T-helper 1 cell treated with Interleukin-12 subunit alpha and Interleukin-12 subunit beta and Interleukin-4 antibody, amounts not matched to agents 30 μg/mL and 1 μg/mL, for 36 hours (primary cell): ENCODE data around the gene KCNA2.

Experiments used
- H3K27ac Mint-ChIP-seq: one replicate; pipeline ENCODE4 v1.8.0; 2021; ENCODE audit warnings: mild to moderate bottlenecking, mixed read lengths
- H3K27me3 Mint-ChIP-seq: one replicate; pipeline ENCODE4 v1.8.0; 2021; ENCODE audit warnings: low read depth, mixed read lengths
- H3K36me3 Mint-ChIP-seq: one replicate; pipeline ENCODE4 v1.8.0; 2021; ENCODE audit warnings: low read depth, mixed read lengths
- H3K4me1 Mint-ChIP-seq: one replicate; pipeline ENCODE4 v1.8.0; 2021; ENCODE audit warnings: low read depth, mixed read lengths
- H3K4me3 Mint-ChIP-seq: one replicate; pipeline ENCODE4 v1.8.0; 2021; ENCODE audit warnings: mild to moderate bottlenecking, moderate library complexity, mixed read lengths
- H3K9me3 Mint-ChIP-seq: one replicate; pipeline ENCODE4 v1.8.0; 2021; ENCODE audit warnings: mixed read lengths

KCNA2 gene

DNA sequence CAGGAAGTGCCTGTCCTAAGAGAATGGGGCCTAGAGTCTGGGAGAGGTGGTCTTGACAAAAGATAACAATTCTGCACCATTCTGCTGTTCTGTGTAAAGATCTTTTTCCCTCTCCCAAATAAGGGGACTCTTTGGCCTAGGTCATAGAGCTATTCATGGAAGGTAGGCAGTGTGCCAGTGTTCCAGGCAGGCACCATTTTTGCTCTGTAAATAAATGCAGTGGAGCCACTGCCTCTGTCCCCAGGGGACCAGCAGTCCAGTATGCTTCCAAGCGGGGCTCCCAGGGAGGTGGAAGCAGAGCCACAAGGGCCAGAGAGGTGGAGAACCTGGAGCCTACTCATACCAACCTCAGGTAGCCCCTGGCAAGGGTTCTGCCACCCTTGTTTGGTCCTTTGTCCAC is 25.9 kb downstream of the KCNA2 start:
- no peaks in the 10 kb centered on the region for H3K9me3 Mint-ChIP-seq
- H3K27ac Mint-ChIP-seq, result no peak overlapping the region
- no peaks in the 10 kb centered on the region for H3K36me3 Mint-ChIP-seq
- H3K4me3 Mint-ChIP-seq, result no peak overlapping the region
- no peaks in the 10 kb centered on the region for H3K4me1 Mint-ChIP-seq
- peaks cover 37% of the 10 kb centered on the region for H3K27me3 Mint-ChIP-seq

DNA sequence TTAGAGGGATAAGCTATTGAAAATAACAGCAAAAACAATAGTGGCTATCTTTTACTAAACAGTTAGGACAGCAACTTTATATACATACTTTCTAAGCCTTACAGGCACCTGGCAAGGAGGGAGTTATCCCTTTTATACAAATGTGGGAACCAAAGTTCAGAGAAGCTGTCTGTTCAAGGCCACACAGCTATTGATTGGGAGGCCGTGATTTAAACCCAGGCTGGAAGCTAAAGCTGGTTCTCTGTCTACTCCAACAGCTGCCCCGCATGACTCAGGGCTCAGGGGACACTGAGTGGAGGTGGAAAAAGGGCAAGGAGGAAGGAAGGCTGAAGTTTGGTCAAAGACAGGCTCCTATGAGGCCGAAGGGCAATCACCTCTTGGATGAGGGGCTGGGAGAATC is 26.7 kb downstream of the KCNA2 start:
- H3K4me1 Mint-ChIP-seq, result no peaks in the 10 kb centered on the region
- H3K9me3 Mint-ChIP-seq, result no peaks in the 10 kb centered on the region
- no peak overlapping the region for H3K27ac Mint-ChIP-seq
- no peaks in the 10 kb centered on the region for H3K36me3 Mint-ChIP-seq
- peaks cover 42% of the 10 kb centered on the region for H3K27me3 Mint-ChIP-seq
- no peak overlapping the region for H3K4me3 Mint-ChIP-seq

DNA sequence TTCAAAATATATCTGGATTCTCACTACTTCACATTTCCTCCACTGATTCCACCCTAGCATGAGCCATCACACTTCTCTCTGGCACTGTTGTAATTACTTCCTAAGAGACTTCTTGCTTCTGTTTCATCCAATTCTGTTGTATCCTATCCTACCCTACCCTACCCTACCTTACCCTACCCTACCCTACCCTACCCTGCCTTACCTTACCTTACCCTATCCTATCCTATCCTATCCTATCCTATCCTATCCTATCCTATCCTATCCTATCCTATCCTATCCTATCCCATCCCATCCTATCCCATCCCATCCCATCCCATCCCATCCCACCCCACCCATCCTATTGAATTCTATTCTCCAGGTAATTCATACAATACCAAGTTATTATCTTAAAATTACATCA is 29.7 kb downstream of the KCNA2 start:
- H3K27me3 Mint-ChIP-seq, result peaks cover 48% of the 10 kb centered on the region
- H3K36me3 Mint-ChIP-seq, result no peaks in the 10 kb centered on the region
- no peak overlapping the region for H3K4me3 Mint-ChIP-seq
- H3K9me3 Mint-ChIP-seq, result no peaks in the 10 kb centered on the region
- no peaks in the 10 kb centered on the region for H3K4me1 Mint-ChIP-seq
- H3K27ac Mint-ChIP-seq, result no peak overlapping the region

DNA sequence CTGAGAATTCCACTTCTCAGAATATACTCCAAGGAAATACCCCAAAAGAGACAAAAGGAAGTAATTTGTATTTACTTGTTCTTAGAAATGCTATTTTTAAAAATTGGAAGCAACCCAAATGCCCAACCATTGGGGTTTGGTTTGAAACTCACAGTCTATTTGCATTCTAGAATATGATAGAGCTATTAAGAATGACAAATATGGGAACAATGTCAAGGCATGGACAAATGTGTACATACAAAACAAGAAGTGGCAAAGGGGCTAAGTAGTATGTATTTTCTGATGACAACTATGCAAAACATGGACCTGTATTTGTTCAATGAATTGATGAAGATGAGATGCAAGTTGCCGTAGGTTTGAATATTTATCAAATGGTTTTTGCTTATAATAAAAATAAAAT is 32.8 kb downstream of the KCNA2 start:
- Mint-ChIP-seq H3K36me3 (no peaks in the 10 kb centered on the region), H3K27ac (no peak overlapping the region), H3K4me3 (no peak overlapping the region), H3K27me3 (peaks cover 57% of the 10 kb centered on the region), H3K4me1 (no peaks in the 10 kb centered on the region), H3K9me3 (no peaks in the 10 kb centered on the region)

DNA sequence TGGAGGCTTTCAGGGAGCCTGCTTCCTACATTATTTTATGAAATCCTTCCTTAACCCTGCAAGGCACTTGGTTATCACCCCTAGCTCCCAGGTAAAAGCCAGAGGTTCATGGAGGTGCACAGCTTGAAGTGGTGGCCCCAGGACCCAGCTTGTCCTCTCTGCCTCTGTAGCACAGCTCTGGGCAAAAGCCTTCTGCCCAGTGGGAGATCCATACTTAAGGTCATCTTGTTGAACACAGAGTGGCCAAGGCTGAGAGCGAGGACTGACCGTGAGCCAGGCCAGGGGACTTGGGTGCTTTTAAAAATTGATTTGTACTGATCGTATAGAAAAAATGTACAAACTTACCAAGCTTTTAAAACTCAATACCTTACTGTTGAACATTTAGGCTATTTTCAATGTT is 33.4 kb downstream of the KCNA2 start:
- Mint-ChIP-seq H3K27me3 (peaks cover 59% of the 10 kb centered on the region), H3K4me3 (no peak overlapping the region), H3K27ac (no peak overlapping the region), H3K36me3 (no peaks in the 10 kb centered on the region), H3K4me1 (no peaks in the 10 kb centered on the region), H3K9me3 (no peaks in the 10 kb centered on the region)

DNA sequence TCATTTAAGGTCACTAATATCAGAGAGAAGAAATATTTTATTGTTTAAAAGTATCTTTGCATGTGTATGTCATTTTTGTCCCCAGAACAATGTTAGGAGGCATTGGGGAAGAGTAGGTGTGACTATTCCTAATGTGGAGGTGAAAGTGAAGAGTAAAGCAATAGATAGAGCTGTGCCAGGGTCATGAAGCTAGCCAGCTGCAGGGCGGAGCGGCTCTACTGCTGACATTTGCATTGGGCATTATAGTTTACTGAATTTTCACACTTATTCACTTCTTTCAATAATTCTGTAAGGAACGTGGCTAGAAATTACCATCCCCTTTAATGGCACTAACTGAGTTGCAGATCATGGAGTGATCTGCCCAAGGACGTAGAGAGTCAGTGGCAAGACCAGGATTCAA is 35.3 kb downstream of the KCNA2 start:
- Mint-ChIP-seq H3K4me3 (no peak overlapping the region), H3K27ac (no peak overlapping the region), H3K9me3 (no peaks in the 10 kb centered on the region), H3K36me3 (no peaks in the 10 kb centered on the region), H3K27me3 (peaks cover 59% of the 10 kb centered on the region), H3K4me1 (no peaks in the 10 kb centered on the region)

DNA sequence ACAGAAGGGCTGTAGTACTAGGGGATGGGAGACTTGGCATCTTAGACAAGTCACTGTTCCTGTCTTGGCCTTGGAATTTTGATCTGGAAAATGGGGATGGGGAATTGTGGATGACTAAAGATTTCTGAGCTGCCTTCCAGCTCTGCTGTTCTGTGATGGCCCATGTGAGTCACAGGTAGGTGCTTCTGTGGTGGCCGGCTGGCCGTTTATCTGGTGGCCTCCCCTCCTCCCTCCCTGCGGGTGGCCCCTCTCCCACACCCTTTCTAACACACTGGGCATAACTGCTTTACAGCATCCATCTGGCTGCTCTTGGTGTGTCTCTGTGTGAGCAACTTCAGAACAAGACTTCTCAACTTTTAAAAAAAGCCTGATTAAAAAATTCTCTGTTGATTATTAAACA is 35.9 kb downstream of the KCNA2 start:
- H3K27me3 Mint-ChIP-seq, result peaks cover 55% of the 10 kb centered on the region
- no peaks in the 10 kb centered on the region for H3K4me1 Mint-ChIP-seq
- no peaks in the 10 kb centered on the region for H3K36me3 Mint-ChIP-seq
- no peaks in the 10 kb centered on the region for H3K9me3 Mint-ChIP-seq
- no peak overlapping the region for H3K4me3 Mint-ChIP-seq
- no peak overlapping the region for H3K27ac Mint-ChIP-seq

DNA sequence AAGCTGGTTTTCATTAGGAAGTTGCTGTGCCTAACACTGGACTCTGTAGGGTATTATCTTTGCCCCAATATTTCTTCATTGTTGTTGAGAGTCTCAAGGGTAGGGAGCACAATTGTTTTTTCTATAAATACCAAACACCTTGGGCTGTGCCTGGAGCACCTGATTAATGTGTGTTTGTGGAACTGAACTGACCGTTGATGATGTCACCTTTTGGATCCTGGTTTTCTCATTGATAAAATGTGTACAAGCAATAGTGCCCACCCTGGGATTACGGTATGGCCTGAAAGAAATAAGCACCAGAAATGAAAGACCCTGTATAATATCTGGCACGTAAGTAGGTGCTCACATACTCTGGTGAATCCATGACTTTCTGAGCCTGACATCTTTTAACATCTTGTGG is 39.3 kb downstream of the KCNA2 start:
- no peaks in the 10 kb centered on the region for H3K9me3 Mint-ChIP-seq
- no peaks in the 10 kb centered on the region for H3K4me1 Mint-ChIP-seq
- H3K27ac Mint-ChIP-seq, result no peak overlapping the region
- peaks cover 46% of the 10 kb centered on the region for H3K27me3 Mint-ChIP-seq
- no peak overlapping the region for H3K4me3 Mint-ChIP-seq
- H3K36me3 Mint-ChIP-seq, result no peaks in the 10 kb centered on the region

DNA sequence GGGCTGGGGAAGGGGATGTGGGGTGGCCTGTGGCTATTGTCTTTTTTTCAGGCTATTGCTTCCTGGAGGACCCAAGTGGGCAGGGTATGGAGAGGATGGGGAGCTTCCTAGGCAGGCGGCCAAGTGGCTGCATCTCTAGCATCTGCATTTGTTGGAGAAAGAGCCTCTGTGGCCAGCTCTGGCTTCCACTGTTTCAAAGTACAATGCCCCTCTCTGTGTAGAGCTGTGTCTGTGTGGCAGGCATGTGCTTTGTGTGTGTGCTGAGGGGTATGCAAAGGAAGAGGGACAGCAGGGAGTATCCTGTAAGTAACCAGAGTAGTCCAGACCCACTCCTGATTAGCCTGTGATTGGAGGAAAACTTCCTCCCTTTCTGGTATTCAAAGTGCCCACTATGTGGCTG is 40.6 kb downstream of the KCNA2 start:
- H3K4me3 Mint-ChIP-seq, result no peak overlapping the region
- H3K9me3 Mint-ChIP-seq, result no peaks in the 10 kb centered on the region
- H3K27ac Mint-ChIP-seq, result no peak overlapping the region
- H3K4me1 Mint-ChIP-seq, result no peaks in the 10 kb centered on the region
- no peaks in the 10 kb centered on the region for H3K36me3 Mint-ChIP-seq
- peaks cover 38% of the 10 kb centered on the region for H3K27me3 Mint-ChIP-seq

DNA sequence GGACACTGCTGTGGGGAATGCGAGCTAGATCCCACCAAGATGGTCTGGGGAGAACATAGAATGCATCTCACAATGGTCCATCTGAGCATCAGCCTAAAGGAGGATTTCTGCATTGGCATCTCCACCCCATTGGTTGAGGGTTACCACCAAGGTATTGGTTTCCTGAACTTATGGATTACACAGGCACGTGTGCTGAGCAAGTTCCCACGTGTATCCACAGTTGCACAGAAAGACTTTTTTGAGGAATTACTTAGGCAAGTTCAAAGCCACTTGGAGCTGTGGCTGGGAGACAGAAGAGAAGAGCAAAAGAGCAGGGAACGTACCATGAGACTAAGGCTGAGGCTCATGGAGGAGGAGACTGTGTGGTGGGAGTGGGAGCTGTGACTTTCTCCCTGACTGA is 43.1 kb downstream of the KCNA2 start:
- Mint-ChIP-seq H3K27ac (no peak overlapping the region), H3K9me3 (no peaks in the 10 kb centered on the region), H3K36me3 (no peaks in the 10 kb centered on the region), H3K27me3 (peaks cover 33% of the 10 kb centered on the region), H3K4me1 (no peaks in the 10 kb centered on the region), H3K4me3 (no peak overlapping the region)

DNA sequence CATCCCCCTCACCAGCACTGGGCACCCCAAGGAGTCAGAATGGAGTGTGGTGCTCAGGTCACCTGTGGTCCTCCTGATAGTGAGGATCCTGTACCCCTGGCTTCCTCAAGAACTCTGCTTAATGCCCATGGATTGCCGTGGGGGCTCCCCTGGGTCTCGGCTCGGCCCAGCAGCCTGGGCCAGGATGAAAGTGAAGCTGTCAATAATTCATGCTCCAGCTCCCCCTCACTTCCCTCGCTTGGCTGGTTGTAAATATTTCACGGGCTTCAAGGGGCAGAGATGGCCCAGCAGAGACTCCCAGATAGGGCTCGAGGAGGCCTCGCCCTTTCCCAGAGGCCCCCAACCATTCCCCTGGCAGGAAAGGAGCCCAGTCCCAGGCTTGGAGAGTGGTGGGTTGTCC is 44.6 kb downstream of the KCNA2 start:
- H3K36me3 Mint-ChIP-seq, result no peaks in the 10 kb centered on the region
- no peaks in the 10 kb centered on the region for H3K9me3 Mint-ChIP-seq
- H3K4me3 Mint-ChIP-seq, result no peak overlapping the region
- no peak overlapping the region for H3K27ac Mint-ChIP-seq
- H3K4me1 Mint-ChIP-seq, result no peaks in the 10 kb centered on the region
- H3K27me3 Mint-ChIP-seq, result peaks cover 31% of the 10 kb centered on the region

DNA sequence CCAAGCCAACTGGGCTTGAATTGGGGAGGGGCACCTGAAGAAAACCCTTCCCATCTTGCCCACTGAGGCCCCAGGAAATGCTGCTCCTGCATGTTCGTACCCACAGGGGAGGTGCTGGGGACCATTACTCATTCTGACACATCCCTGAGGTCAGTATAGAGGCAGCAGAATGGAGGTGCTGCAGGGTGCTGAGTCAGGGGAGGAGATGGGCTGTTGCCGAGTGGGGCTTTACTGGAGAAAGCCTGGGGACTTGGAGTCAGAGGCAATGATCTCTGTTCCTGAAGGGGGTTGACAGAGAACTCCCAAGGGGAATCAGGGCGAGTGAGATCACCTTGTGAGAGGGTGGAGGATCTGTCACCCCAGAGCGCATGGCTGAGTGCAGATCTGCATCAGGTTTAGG is 47.0 kb downstream of the KCNA2 start:
- Mint-ChIP-seq H3K9me3 (no peaks in the 10 kb centered on the region), H3K4me3 (no peak overlapping the region), H3K4me1 (no peaks in the 10 kb centered on the region), H3K36me3 (no peaks in the 10 kb centered on the region), H3K27ac (no peak overlapping the region), H3K27me3 (peaks cover 46% of the 10 kb centered on the region)

DNA sequence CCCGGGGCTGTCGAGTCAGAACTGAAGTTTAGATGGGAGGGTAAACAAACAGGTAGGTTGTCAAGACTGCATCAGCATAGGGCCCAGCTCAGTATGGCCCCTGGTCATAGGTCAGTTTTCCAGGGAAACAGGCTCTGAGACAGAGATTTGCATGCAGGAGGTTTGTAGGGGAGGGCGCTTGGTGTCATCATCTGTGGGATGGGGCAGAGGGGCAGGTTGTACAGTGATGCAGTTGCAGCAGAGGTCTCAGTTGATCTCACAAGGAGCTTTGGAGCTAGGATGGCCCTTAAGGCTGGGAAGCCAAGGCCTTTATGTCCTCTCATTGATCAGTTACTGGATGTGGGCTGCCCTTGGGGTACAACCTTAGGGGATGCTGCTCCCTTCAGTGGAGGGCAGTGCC is 48.7 kb downstream of the KCNA2 start:
- Mint-ChIP-seq H3K4me3 (no peak overlapping the region), H3K27me3 (peaks cover 60% of the 10 kb centered on the region), H3K36me3 (no peaks in the 10 kb centered on the region)

DNA sequence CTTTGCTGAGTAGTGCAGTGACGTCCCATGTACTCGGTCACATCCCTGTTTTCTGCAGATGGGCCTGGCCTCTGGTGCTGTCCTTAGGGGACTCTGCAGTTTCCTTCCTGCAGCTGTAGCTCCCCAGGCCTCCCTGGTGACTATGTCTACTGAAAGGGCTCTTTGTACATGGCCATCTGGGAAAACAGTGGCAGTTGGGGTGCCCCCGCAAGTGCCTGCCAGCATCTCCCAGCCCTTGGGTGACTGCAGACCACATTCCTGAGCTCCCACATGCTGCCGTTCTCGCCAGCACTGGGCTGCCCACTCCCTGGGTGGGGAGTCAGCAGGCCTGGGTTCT is 49.7 kb downstream of the KCNA2 start:
- Mint-ChIP-seq H3K36me3 (no peaks in the 10 kb centered on the region), H3K4me1 (no peaks in the 10 kb centered on the region), H3K27ac (no peak overlapping the region), H3K27me3 (peaks cover 66% of the 10 kb centered on the region), H3K9me3 (no peaks in the 10 kb centered on the region), H3K4me3 (no peak overlapping the region)

More for the DNA sequence above, 48.7 kb downstream of the KCNA2 start:
- H3K27ac Mint-ChIP-seq, result no peak overlapping the region
- H3K9me3 Mint-ChIP-seq, result no peaks in the 10 kb centered on the region
- H3K4me1 Mint-ChIP-seq, result no peaks in the 10 kb centered on the region

DNA sequence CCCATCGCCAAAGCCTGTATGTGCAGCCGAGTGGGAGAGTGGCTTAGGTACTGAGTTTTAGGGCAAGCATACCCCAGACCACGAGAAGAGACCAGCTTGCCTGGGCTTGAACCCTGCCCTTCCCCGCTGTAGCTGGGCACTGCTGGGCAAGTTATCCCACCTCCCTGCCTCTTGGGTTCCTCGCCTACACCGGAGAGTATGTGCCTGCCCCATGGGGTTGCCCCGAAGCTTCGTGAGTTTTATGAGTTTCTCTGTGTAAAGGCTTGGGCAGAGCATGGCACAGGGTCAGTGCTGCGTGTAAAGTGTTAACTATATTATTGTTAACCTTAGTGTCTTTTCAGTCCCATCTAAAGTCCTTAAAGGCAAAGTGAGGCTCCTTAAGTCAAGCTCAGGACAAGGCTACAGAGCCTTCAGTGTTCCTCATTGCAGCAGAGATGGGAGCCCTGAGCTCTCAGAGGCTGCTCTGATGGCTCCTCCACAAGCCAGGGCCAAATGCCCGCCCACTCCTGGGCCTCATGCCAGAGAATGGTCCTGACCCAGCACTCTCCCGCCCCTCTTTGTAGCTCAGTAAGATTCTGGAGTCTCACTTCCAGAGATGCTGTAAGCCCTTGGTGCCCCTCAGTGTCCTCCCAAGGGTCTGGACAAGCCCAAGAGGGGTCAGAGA is 50.2 kb downstream of the KCNA2 start:
- H3K4me1 Mint-ChIP-seq, result no peaks in the 10 kb centered on the region
- H3K9me3 Mint-ChIP-seq, result no peaks in the 10 kb centered on the region
- no peak overlapping the region for H3K27ac Mint-ChIP-seq
- no peak overlapping the region for H3K4me3 Mint-ChIP-seq
- H3K36me3 Mint-ChIP-seq, result no peaks in the 10 kb centered on the region
- H3K27me3 Mint-ChIP-seq, result peaks cover 71% of the 10 kb centered on the region
